ENCODE data around the gene TSACC.

GRCh38 chr1:156356262-156356874, 18.0 kb downstream of the TSACC start:
- TF ChIP-seq POLR2A (IDR thresholded peaks at IDR 0.05) (no peak), CTCF (IDR thresholded peaks at IDR 0.05) (no peak)
